ENCODE data around the gene CTIF. TPM values are rescaled to one million over a fixed set of nuclear protein-coding genes. Genes with fewer than 3 reads are reported as not detected.
A peak's percentile ranks its signal among the peaks of the same experiment; 100 is the strongest.

Gene CTIF
- total RNA-seq, 1 experiment from 2014 or later = 95.8 TPM

- no peak for TF ChIP-seq CTCF (IDR thresholded peaks at IDR 0.05; ENCODE audit: unreplicated experiment)
- H3K27ac Mint-ChIP-seq (ENCODE audit: low read depth, unreplicated experiment) = no peak overlapping the region
- H3K36me3 Mint-ChIP-seq (ENCODE audit: insufficient read depth, unreplicated experiment) = peaks cover 12% of the 10 kb centered on the region
- DNase-seq (ENCODE audit: unreplicated experiment) = no peak
- BruUV-seq (replicated peaks) = no TSS peak
- no peaks in the 10 kb centered on the region for H3K9me3 Mint-ChIP-seq (ENCODE audit: unreplicated experiment)
- no peaks in the 10 kb centered on the region for H3K4me1 Mint-ChIP-seq (ENCODE audit: insufficient read depth, unreplicated experiment)
- POLR2A ChIA-PET = no interaction called here
- H3K27me3 Mint-ChIP-seq (ENCODE audit: insufficient read depth, unreplicated experiment) = no peaks in the 10 kb centered on the region
- intact Hi-C loops (cut with micrococcal nuclease) = no loop called here
- CTCF ChIA-PET = no interaction called here
- H3K4me3 Mint-ChIP-seq (ENCODE audit: unreplicated experiment) = no peak overlapping the region
Measured at GRCh38 chr18:48708807-48709206, 170.0 kb downstream of the CTIF start.

- no peak overlapping the region for H3K27ac Mint-ChIP-seq (ENCODE audit: low read depth, unreplicated experiment)
- H3K27me3 Mint-ChIP-seq (ENCODE audit: insufficient read depth, unreplicated experiment) = no peaks in the 10 kb centered on the region
- no peaks in the 10 kb centered on the region for H3K9me3 Mint-ChIP-seq (ENCODE audit: unreplicated experiment)
- peaks cover 14% of the 10 kb centered on the region for H3K36me3 Mint-ChIP-seq (ENCODE audit: insufficient read depth, unreplicated experiment)
- intact Hi-C loops (cut with micrococcal nuclease) = no loop called here
- no TSS peak for BruUV-seq (replicated peaks)
- no peak for DNase-seq (ENCODE audit: unreplicated experiment)
- POLR2A ChIA-PET = no interaction called here
- no peak overlapping the region for H3K4me3 Mint-ChIP-seq (ENCODE audit: unreplicated experiment)
- CTCF ChIA-PET = no interaction called here
- H3K4me1 Mint-ChIP-seq (ENCODE audit: insufficient read depth, unreplicated experiment) = no peaks in the 10 kb centered on the region
- TF ChIP-seq CTCF (IDR thresholded peaks at IDR 0.05; ENCODE audit: unreplicated experiment) = no peak
Measured at GRCh38 chr18:48709371-48710062, 170.7 kb downstream of the CTIF start.

DNA sequence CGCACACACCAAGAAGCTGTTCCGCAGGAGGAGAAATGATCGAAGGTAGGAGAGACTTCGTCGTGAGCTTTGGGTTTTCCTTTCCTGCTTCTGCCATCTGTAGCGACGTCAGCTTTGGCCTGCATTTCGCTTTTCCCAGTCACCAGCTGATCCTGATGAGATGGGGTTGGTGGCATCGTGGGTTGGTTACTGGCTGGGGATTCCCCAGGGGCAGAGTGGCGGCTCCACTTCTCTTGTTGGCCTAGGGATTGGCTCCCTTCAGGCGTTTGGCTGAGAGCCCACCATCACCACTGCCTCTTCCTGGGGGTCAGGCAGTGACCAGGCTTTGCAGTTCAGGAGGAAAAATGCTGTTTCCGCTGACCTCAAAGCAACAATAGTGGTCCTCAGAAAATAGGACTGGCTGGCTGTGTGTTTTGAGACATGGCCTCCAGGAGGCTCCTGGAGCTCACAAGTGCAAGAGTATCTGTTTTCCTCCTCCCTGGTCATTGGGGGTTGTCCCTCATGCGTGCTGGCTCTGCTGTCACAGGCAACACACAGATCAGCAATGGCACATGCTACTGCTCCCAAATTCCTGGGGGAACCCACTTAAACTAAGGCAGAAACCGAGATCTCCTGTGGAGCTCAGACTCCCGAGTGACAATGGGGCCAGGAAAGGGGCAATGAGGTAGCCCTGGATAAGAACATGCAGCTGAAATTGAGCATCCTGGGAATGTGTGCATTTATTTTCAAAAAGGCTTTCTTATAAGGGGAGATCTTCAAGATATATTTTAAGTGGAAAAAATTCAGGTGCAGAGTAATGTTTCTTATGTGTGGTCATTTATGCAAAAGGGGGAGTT, 173.0 kb downstream of the CTIF start:
- Mint-ChIP-seq H3K4me3 (ENCODE audit: unreplicated experiment) (no peak overlapping the region), H3K36me3 (ENCODE audit: insufficient read depth, unreplicated experiment) (peaks cover 14% of the 10 kb centered on the region), H3K27me3 (ENCODE audit: insufficient read depth, unreplicated experiment) (no peaks in the 10 kb centered on the region), H3K9me3 (ENCODE audit: unreplicated experiment) (no peaks in the 10 kb centered on the region), H3K27ac (ENCODE audit: low read depth, unreplicated experiment) (no peak overlapping the region), H3K4me1 (ENCODE audit: insufficient read depth, unreplicated experiment) (no peaks in the 10 kb centered on the region)
- BruUV-seq (replicated peaks) = no TSS peak
- peak; percentile 21 for DNase-seq (ENCODE audit: unreplicated experiment)
- ChIA-PET POLR2A (interaction anchor here (0.6 kb wide), 1 partner anchor 26 kb away, joined by 3 read pairs; no protein-coding TSS in a partner anchor), CTCF (interaction anchor here (0.6 to 1.4 kb wide), 14 partner anchors 9 to 1144 kb away, joined by 3 to 6 read pairs (median 3); no protein-coding TSS in a partner anchor)
- intact Hi-C loops (cut with micrococcal nuclease) = no loop called here
- TF ChIP-seq CTCF (IDR thresholded peaks at IDR 0.05; ENCODE audit: unreplicated experiment) = no peak

- ChIA-PET POLR2A (no interaction called here), CTCF (interaction anchor here (0.6 to 1.0 kb wide), 3 partner anchors 19 to 466 kb away, joined by 3 to 4 read pairs (median 3); no protein-coding TSS in a partner anchor)
- Mint-ChIP-seq H3K27me3 (ENCODE audit: insufficient read depth, unreplicated experiment) (no peaks in the 10 kb centered on the region), H3K4me1 (ENCODE audit: insufficient read depth, unreplicated experiment) (no peaks in the 10 kb centered on the region), H3K9me3 (ENCODE audit: unreplicated experiment) (no peaks in the 10 kb centered on the region), H3K36me3 (ENCODE audit: insufficient read depth, unreplicated experiment) (peaks cover 14% of the 10 kb centered on the region), H3K27ac (ENCODE audit: low read depth, unreplicated experiment) (peak overlapping the region; percentile 39), H3K4me3 (ENCODE audit: unreplicated experiment) (no peak overlapping the region)
- DNase-seq (ENCODE audit: unreplicated experiment) = no peak
- TF ChIP-seq CTCF (IDR thresholded peaks at IDR 0.05; ENCODE audit: unreplicated experiment) = no peak
- intact Hi-C loops (cut with micrococcal nuclease) = no loop called here
- BruUV-seq (replicated peaks) = no TSS peak
Measured at GRCh38 chr18:48713309-48713708, 174.5 kb downstream of the CTIF start.

Measured in MCF 10A (cell line).